Astrocyte (in vitro differentiated cells and primary cell): ENCODE measurements around the gene CDC14B. TPM values are rescaled to one million over a fixed set of nuclear protein-coding genes. Genes with fewer than 3 reads are reported as not detected.
A peak's percentile ranks its signal among the peaks of the same experiment; 100 is the strongest.
"Not testable (repeated sequence)": the region's sequence is repeated elsewhere in the genome, so short reads cannot be mapped to it uniquely, and the experiment has no call there.

Source experiments
- DNase-seq: peaks from one replicate; pipeline ENCODE4 v3.0.0-alpha.2; 2010; ENCODE audit warnings: low read depth
- FAIRE-seq: peaks from 2 replicates; lab custom pipeline; 2011; peaks lifted over from hg19 to GRCh38; lab: Jason Lieb, UNC
- H2AFZ ChIP-seq: 2 replicates; pipeline ENCODE4 v1.6.0; 2012; ENCODE audit warnings: low read depth, low read length, inconsistent platforms
- H3K27ac ChIP-seq: 2 replicates; pipeline ENCODE4 v1.5.1; 2011; ENCODE audit warnings: low read depth, low read length, inconsistent platforms
- H3K27me3 ChIP-seq: 2 replicates; pipeline ENCODE4 v1.6.0; 2011; ENCODE audit warnings: low read length, inconsistent platforms; ENCODE audit not compliant: insufficient read depth
- H3K36me3 ChIP-seq: 2 replicates; pipeline ENCODE4 v1.5.1; 2011; ENCODE audit warnings: low read length, inconsistent platforms; ENCODE audit not compliant: insufficient read depth
- H3K4me1 ChIP-seq: 2 replicates; pipeline ENCODE4 v1.5.1; 2011; ENCODE audit warnings: low read length, inconsistent platforms; ENCODE audit not compliant: insufficient read depth
- H3K4me2 ChIP-seq: 2 replicates; pipeline ENCODE4 v1.6.0; 2012; ENCODE audit warnings: low read length, inconsistent platforms
- H3K4me3 ChIP-seq: 2 replicates; pipeline ENCODE4 v1.5.1; 2011; ENCODE audit warnings: low read depth, mild to moderate bottlenecking, low read length, inconsistent platforms; ENCODE audit not compliant: insufficient read depth
- H3K79me2 ChIP-seq: 2 replicates; pipeline ENCODE4 v1.6.0; 2012; ENCODE audit warnings: mild to moderate bottlenecking, low read length, inconsistent platforms; ENCODE audit not compliant: insufficient read depth
- H3K9ac ChIP-seq: 2 replicates; pipeline ENCODE4 v1.6.0; 2012; ENCODE audit warnings: mild to moderate bottlenecking, low read length, inconsistent platforms
- H3K9me3 ChIP-seq: 2 replicates; pipeline ENCODE4 v1.5.1; 2012; ENCODE audit warnings: low read depth, mild to moderate bottlenecking, low read length, inconsistent platforms; ENCODE audit not compliant: insufficient read depth
- H4K20me1 ChIP-seq: 2 replicates; pipeline ENCODE4 v1.6.0; 2012; ENCODE audit warnings: low read length, inconsistent platforms; ENCODE audit not compliant: insufficient read depth
- H3K27ac Mint-ChIP-seq: one replicate; pipeline ENCODE4 v1.8.0; 2021; ENCODE audit warnings: mild to moderate bottlenecking, mixed read lengths; ENCODE audit not compliant: unreplicated experiment
- H3K27me3 Mint-ChIP-seq: one replicate; pipeline ENCODE4 v1.8.0; 2021; ENCODE audit warnings: low read depth, mixed read lengths; ENCODE audit not compliant: unreplicated experiment
- H3K36me3 Mint-ChIP-seq: one replicate; pipeline ENCODE4 v1.8.0; 2021; ENCODE audit warnings: low read depth, mixed read lengths; ENCODE audit not compliant: unreplicated experiment
- H3K4me1 Mint-ChIP-seq: one replicate; pipeline ENCODE4 v1.8.0; 2021; ENCODE audit warnings: low read depth, mixed read lengths; ENCODE audit not compliant: unreplicated experiment
- H3K4me3 Mint-ChIP-seq: one replicate; pipeline ENCODE4 v1.8.0; 2021; ENCODE audit warnings: mild to moderate bottlenecking, moderate library complexity, mixed read lengths; ENCODE audit not compliant: unreplicated experiment
- H3K9me3 Mint-ChIP-seq: one replicate; pipeline ENCODE4 v1.8.0; 2021; ENCODE audit warnings: mild to moderate bottlenecking, mixed read lengths; ENCODE audit not compliant: unreplicated experiment
- CTCF ChIP-seq: IDR thresholded peaks from 2 replicates; pipeline ENCODE4 v1.5.1; 2011; ENCODE audit warnings: low read depth, mild to moderate bottlenecking, inconsistent platforms, low read length, moderate library complexity; ENCODE audit not compliant: insufficient read depth
- EZH2 ChIP-seq: IDR thresholded peaks from 2 replicates; pipeline ENCODE4 v1.6.1; 2012; ENCODE audit warnings: mild to moderate bottlenecking, low read length, inconsistent platforms; ENCODE audit not compliant: insufficient read depth
- total RNA-seq: library from RNA; stranded (reverse); gene quantifications from 2 replicates; pipeline ENCODE4 v1.2.1, GENCODE V29; 2021

The CDC14B gene
- total RNA-seq, 1 donor from 2014 or later = 22.5 TPM

GRCh38 chr9:96550659-96551058, 69.0 kb downstream of the CDC14B start:
- Histone ChIP-seq H3K27me3 (no peaks in the 10 kb centered on the region), H3K9ac (no peak overlapping the region), H3K9me3 (no peaks in the 10 kb centered on the region), H3K36me3 (no peaks in the 10 kb centered on the region), H2AFZ (no peak overlapping the region), H3K4me1 (peaks cover 27% of the 10 kb centered on the region), H3K4me3 (no peak overlapping the region), H3K27ac (no peak overlapping the region), H3K79me2 (no peaks in the 10 kb centered on the region), H4K20me1 (no peaks in the 10 kb centered on the region), H3K4me2 (no peak overlapping the region)
- H3K27me3 Mint-ChIP-seq = no peaks in the 10 kb centered on the region
- H3K27ac Mint-ChIP-seq = peak overlapping the region; percentile 26
- no peaks in the 10 kb centered on the region for H3K9me3 Mint-ChIP-seq
- FAIRE-seq (peak; percentile 20), DNase-seq (no peak)
- no peak overlapping the region for H3K4me3 Mint-ChIP-seq
- TF ChIP-seq CTCF (no peak), EZH2 (no peak)
- H3K4me1 Mint-ChIP-seq = peaks cover 36% of the 10 kb centered on the region
- peaks cover 10% of the 10 kb centered on the region for H3K36me3 Mint-ChIP-seq

- not testable (repeated sequence) for H3K4me1 Mint-ChIP-seq, FAIRE-seq, H3K9ac ChIP-seq, H2AFZ ChIP-seq, H3K27me3 Mint-ChIP-seq, H3K4me3 ChIP-seq, H3K27ac Mint-ChIP-seq, DNase-seq, H4K20me1 ChIP-seq, H3K4me2 ChIP-seq, H3K27ac ChIP-seq, H3K9me3 ChIP-seq, H3K79me2 ChIP-seq, H3K9me3 Mint-ChIP-seq, H3K27me3 ChIP-seq, H3K4me1 ChIP-seq, H3K36me3 ChIP-seq, H3K4me3 Mint-ChIP-seq
- H3K36me3 Mint-ChIP-seq = peaks cover 11% of the 10 kb centered on the region
Measured at GRCh38 chr9:96543131-96543530, 76.5 kb downstream of the CDC14B start.

GRCh38 chr9:96540106-96540505, 79.5 kb downstream of the CDC14B start:
- H3K79me2 ChIP-seq = no peaks in the 10 kb centered on the region
- no peaks in the 10 kb centered on the region for H3K36me3 ChIP-seq
- H3K27me3 ChIP-seq = no peaks in the 10 kb centered on the region
- Mint-ChIP-seq H3K4me3 (no peak overlapping the region), H3K4me1 (no peaks in the 10 kb centered on the region), H3K27ac (no peak overlapping the region), H3K27me3 (no peaks in the 10 kb centered on the region), H3K9me3 (no peaks in the 10 kb centered on the region), H3K36me3 (peaks cover 5% of the 10 kb centered on the region)
- no peaks in the 10 kb centered on the region for H3K4me1 ChIP-seq
- H3K4me3 ChIP-seq = no peak overlapping the region
- no peak for TF ChIP-seq EZH2
- TF ChIP-seq CTCF = no peak
- FAIRE-seq (no peak), DNase-seq (no peak)
- H2AFZ ChIP-seq = no peak overlapping the region
- no peak overlapping the region for H3K9ac ChIP-seq
- H3K27ac ChIP-seq = no peak overlapping the region
- H4K20me1 ChIP-seq = no peaks in the 10 kb centered on the region
- H3K4me2 ChIP-seq = no peak overlapping the region
- H3K9me3 ChIP-seq = no peaks in the 10 kb centered on the region
